ENCODE data around the gene ACADVL.
A peak's percentile ranks its signal among the peaks of the same experiment; 100 is the strongest.
"Not testable (repeated sequence)": the region's sequence is repeated elsewhere in the genome, so short reads cannot be mapped to it uniquely, and the experiment has no call there.

The ACADVL gene

GRCh38 chr17:7242717-7243452 lies 23.1 kb downstream of the ACADVL start:
- Mint-ChIP-seq H3K27ac (peak overlapping the region; percentile 96), H3K27me3 (no peaks in the 10 kb centered on the region), H3K4me1 (ENCODE audit: low read depth) (peaks cover 42% of the 10 kb centered on the region), H3K4me3 (peak overlapping the region; percentile 94), H3K36me3 (ENCODE audit: low read depth) (peaks cover 47% of the 10 kb centered on the region), H3K9me3 (no peaks in the 10 kb centered on the region)

GRCh38 chr17:7243453-7243729 lies 23.7 kb downstream of the ACADVL start:
- no peaks in the 10 kb centered on the region for H3K27me3 Mint-ChIP-seq
- H3K4me1 Mint-ChIP-seq (ENCODE audit: low read depth), result peaks cover 43% of the 10 kb centered on the region
- H3K36me3 Mint-ChIP-seq (ENCODE audit: low read depth), result peaks cover 47% of the 10 kb centered on the region
- peak overlapping the region; percentile 94 for H3K4me3 Mint-ChIP-seq
- peak overlapping the region; percentile 80 for H3K27ac Mint-ChIP-seq
- no peaks in the 10 kb centered on the region for H3K9me3 Mint-ChIP-seq

- H3K9me3 Mint-ChIP-seq, H3K4me3 Mint-ChIP-seq, H3K27ac Mint-ChIP-seq, H3K27me3 Mint-ChIP-seq: not testable (repeated sequence)
- Mint-ChIP-seq H3K4me1 (ENCODE audit: low read depth) (peaks cover 48% of the 10 kb centered on the region), H3K36me3 (ENCODE audit: low read depth) (peaks cover 47% of the 10 kb centered on the region)
Measured at GRCh38 chr17:7243838-7244237, 24.1 kb downstream of the ACADVL start.

GRCh38 chr17:7246779-7247178 lies 27.0 kb downstream of the ACADVL start:
- H3K36me3 Mint-ChIP-seq (ENCODE audit: low read depth), result peaks cover 40% of the 10 kb centered on the region
- H3K4me1 Mint-ChIP-seq (ENCODE audit: low read depth), result peaks cover 46% of the 10 kb centered on the region
- peak overlapping the region; percentile 32 for H3K27ac Mint-ChIP-seq
- no peak overlapping the region for H3K4me3 Mint-ChIP-seq
- H3K27me3 Mint-ChIP-seq, result no peaks in the 10 kb centered on the region
- H3K9me3 Mint-ChIP-seq, result no peaks in the 10 kb centered on the region

GRCh38 chr17:7248796-7249195 lies 29.1 kb downstream of the ACADVL start:
- Mint-ChIP-seq H3K27ac (peak overlapping the region; percentile 9), H3K36me3 (ENCODE audit: low read depth) (peaks cover 37% of the 10 kb centered on the region), H3K9me3 (no peaks in the 10 kb centered on the region), H3K4me3 (peak overlapping the region; percentile 9), H3K4me1 (ENCODE audit: low read depth) (peaks cover 48% of the 10 kb centered on the region), H3K27me3 (no peaks in the 10 kb centered on the region)

- peaks cover 52% of the 10 kb centered on the region for H3K4me1 Mint-ChIP-seq (ENCODE audit: low read depth)
- peaks cover 37% of the 10 kb centered on the region for H3K36me3 Mint-ChIP-seq (ENCODE audit: low read depth)
- H3K27me3 Mint-ChIP-seq, result no peaks in the 10 kb centered on the region
- H3K9me3 Mint-ChIP-seq, result no peaks in the 10 kb centered on the region
- peak overlapping the region; percentile 94 for H3K4me3 Mint-ChIP-seq
- H3K27ac Mint-ChIP-seq, result peak overlapping the region; percentile 9
Measured at GRCh38 chr17:7249214-7249613, 29.5 kb downstream of the ACADVL start.

GRCh38 chr17:7249830-7250229 lies 30.1 kb downstream of the ACADVL start:
- Mint-ChIP-seq H3K27me3 (no peaks in the 10 kb centered on the region), H3K36me3 (ENCODE audit: low read depth) (peaks cover 37% of the 10 kb centered on the region), H3K4me3 (peak overlapping the region; percentile 94), H3K9me3 (no peaks in the 10 kb centered on the region), H3K27ac (peak overlapping the region; percentile 93), H3K4me1 (ENCODE audit: low read depth) (peaks cover 55% of the 10 kb centered on the region)

- Mint-ChIP-seq H3K4me3 (peak overlapping the region; percentile 94), H3K27me3 (no peaks in the 10 kb centered on the region), H3K9me3 (no peaks in the 10 kb centered on the region), H3K27ac (peak overlapping the region; percentile 99), H3K36me3 (ENCODE audit: low read depth) (peaks cover 36% of the 10 kb centered on the region), H3K4me1 (ENCODE audit: low read depth) (peaks cover 57% of the 10 kb centered on the region)
Measured at GRCh38 chr17:7250695-7251627, 31.2 kb downstream of the ACADVL start.

GRCh38 chr17:7251661-7252175 lies 32.0 kb downstream of the ACADVL start, which contains the start of gene CTDNEP1:
Gene CTDNEP1, minus strand, starts transcription at chr17:7251734. Its CDS starts 438 bp downstream, at chr17:7251296.
- peak within 1 kb of the TSS; percentile 99 for H3K27ac Mint-ChIP-seq
- peaks cover 34% of the 10 kb centered on the region for H3K36me3 Mint-ChIP-seq (ENCODE audit: low read depth)
- H3K9me3 Mint-ChIP-seq, result no peaks in the 10 kb centered on the region
- peak within 1 kb of the TSS; percentile 94 for H3K4me3 Mint-ChIP-seq
- peaks cover 62% of the 10 kb centered on the region for H3K4me1 Mint-ChIP-seq (ENCODE audit: low read depth)
- H3K27me3 Mint-ChIP-seq, result no peaks in the 10 kb centered on the region

- peak within 1 kb of the TSS; percentile 99 for H3K27ac Mint-ChIP-seq
- H3K9me3 Mint-ChIP-seq, result no peaks in the 10 kb centered on the region
- H3K4me3 Mint-ChIP-seq, result peak within 1 kb of the TSS; percentile 94
- peaks cover 64% of the 10 kb centered on the region for H3K4me1 Mint-ChIP-seq (ENCODE audit: low read depth)
- peaks cover 40% of the 10 kb centered on the region for H3K36me3 Mint-ChIP-seq (ENCODE audit: low read depth)
- no peaks in the 10 kb centered on the region for H3K27me3 Mint-ChIP-seq
Measured at GRCh38 chr17:7252176-7253043, 32.7 kb downstream of the ACADVL start, which contains the start of gene ELP5. Gene ELP5, plus strand, starts transcription at chr17:7252215. Its CDS starts 336 bp downstream, at chr17:7252551.

- Mint-ChIP-seq H3K27ac (peak overlapping the region; percentile 99), H3K36me3 (ENCODE audit: low read depth) (peaks cover 37% of the 10 kb centered on the region), H3K9me3 (no peaks in the 10 kb centered on the region), H3K4me3 (peak overlapping the region; percentile 94), H3K4me1 (ENCODE audit: low read depth) (peaks cover 60% of the 10 kb centered on the region), H3K27me3 (no peaks in the 10 kb centered on the region)
Measured at GRCh38 chr17:7253082-7253481, 33.3 kb downstream of the ACADVL start.

- Mint-ChIP-seq H3K4me1 (ENCODE audit: low read depth) (peaks cover 49% of the 10 kb centered on the region), H3K36me3 (ENCODE audit: low read depth) (peaks cover 43% of the 10 kb centered on the region), H3K4me3 (no peak overlapping the region), H3K27ac (peak overlapping the region; percentile 13), H3K27me3 (no peaks in the 10 kb centered on the region), H3K9me3 (no peaks in the 10 kb centered on the region)
Measured at GRCh38 chr17:7254511-7254910, 34.8 kb downstream of the ACADVL start.

GRCh38 chr17:7256766-7257456 lies 37.2 kb downstream of the ACADVL start:
- no peak overlapping the region for H3K4me3 Mint-ChIP-seq
- H3K9me3 Mint-ChIP-seq, result no peaks in the 10 kb centered on the region
- H3K27ac Mint-ChIP-seq, result no peak overlapping the region
- peaks cover 47% of the 10 kb centered on the region for H3K4me1 Mint-ChIP-seq (ENCODE audit: low read depth)
- no peaks in the 10 kb centered on the region for H3K27me3 Mint-ChIP-seq
- H3K36me3 Mint-ChIP-seq (ENCODE audit: low read depth), result peaks cover 45% of the 10 kb centered on the region
